Inflammatory macrophage treated with lipopolysaccharide for 4 hours (primary cell): ENCODE measurements around the gene ALX3.
"Not testable (repeated sequence)": the region's sequence is repeated elsewhere in the genome, so short reads cannot be mapped to it uniquely, and the experiment has no call there.

Source experiments
- DNase-seq: peaks from one replicate; pipeline ENCODE4 v3.0.0-alpha.2; 2020

The ALX3 gene

DNA sequence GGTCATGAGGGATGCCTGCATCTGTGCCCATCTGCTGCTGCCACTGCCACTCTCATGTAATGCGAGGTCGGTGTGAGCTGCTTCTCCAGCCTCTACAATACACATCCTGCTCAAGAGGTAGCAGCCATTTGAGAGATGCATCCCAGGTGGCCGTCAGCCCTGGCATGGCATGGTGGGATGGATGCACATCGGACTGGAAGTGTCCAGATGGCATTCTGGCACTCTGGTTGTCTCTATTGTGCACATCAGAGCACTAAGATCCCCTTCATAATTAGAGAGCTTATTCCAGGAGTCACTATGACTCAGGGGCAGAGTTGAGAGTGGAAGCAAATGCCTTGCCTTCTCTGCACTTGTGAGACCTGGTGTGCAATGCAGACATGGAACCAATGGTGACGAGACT, 32.2 kb downstream of the ALX3 start:
- no peak for DNase-seq

- no peak for DNase-seq
These were observed 35.2 kb downstream of the ALX3 start for GRCh38 chr1:110035236-110035752.

GRCh38 chr1:110034451-110035235, 35.8 kb downstream of the ALX3 start, which contains the start of gene STRIP1:
STRIP1 (plus strand) TSS chr1:110034624; CDS start chr1:110034638, 14 bp downstream.
- peak; percentile 98 for DNase-seq

GRCh38 chr1:110034040-110034450, 36.4 kb downstream of the ALX3 start:
- DNase-seq = no peak

DNA sequence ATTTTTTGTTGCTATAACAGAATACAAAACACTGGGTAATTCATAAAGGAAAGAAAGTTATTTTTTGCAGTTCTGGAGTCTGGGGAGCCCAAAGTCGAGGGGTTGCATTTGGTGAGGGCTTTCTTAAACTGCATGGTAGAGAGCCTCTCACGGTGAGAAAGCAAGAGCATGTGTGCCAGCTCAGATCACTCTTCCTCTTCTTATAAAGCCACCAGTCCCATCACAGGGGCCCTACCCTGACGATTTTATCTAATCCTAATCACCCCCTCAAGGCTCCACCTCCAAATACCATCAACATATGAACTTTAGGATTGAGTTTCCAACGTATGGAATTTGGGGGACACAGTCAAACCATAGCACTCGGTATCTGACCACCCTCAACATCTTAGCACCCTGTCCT, 37.1 kb downstream of the ALX3 start:
- DNase-seq = no peak

- no peak for DNase-seq
These were observed 38.1 kb downstream of the ALX3 start for GRCh38 chr1:110032327-110032726.

DNA sequence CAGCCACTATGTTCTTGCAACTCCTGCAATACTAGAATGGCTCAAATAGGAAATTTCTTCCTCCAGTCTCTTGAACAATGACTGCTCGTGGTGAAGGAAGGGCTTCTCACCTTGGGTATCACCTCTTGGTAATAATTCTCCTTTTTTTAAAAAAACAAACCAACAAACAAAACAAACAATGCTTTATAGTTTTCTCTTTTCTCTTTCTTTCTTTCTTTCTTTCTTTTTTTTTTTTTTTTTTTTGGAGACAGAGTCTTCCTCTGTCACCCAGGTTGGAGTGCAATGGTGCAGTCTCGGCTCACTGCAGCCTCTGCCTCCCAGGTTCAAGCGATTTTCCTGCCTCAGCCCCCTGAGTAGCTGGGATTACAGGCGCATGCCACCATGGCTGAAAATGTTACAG, 39.8 kb downstream of the ALX3 start:
- DNase-seq = not testable (repeated sequence)

GRCh38 chr1:110024613-110025012, 45.9 kb downstream of the ALX3 start:
- DNase-seq = no peak

- DNase-seq = no peak
These were observed 49.2 kb downstream of the ALX3 start for GRCh38 chr1:110021285-110021684.

DNA sequence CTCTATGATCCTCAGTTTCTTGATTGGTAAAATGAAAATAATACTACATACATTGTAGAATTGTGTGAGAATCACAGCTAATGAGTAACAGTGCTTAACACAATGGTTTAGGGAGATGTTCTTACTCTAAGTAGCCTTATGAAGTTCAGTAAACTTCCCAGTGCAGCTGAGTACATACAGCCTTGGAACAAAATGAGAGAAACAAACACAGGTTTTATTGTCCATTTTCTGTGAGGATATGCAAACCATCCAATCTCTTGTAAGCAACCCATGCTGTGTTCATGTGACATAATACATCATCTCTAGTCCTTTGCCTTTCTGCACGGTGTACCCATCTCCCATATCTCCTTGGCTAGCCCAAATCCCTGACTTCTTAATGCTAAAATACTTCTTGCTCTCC, 50.7 kb downstream of the ALX3 start:
- no peak for DNase-seq

GRCh38 chr1:110018396-110018795, 52.1 kb downstream of the ALX3 start:
- DNase-seq = no peak

DNA sequence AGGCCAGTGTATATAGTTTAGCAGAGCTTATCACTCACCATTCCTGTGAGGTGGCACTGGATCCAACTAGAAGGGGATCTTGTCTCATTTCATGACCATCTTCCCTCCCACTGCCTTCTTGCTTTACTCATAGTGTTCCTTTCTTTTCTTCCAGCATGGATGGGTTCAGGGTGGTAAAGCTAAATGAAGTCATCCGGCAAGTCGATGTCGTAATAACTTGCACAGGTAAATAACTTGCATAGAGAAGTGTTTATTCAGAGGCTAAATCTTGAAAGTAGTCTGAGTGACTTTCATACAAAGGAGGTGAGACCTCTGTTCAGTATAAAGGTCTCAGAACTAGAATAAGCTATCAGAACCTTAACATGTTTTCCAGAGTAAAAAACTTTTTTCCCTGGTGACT, 52.7 kb downstream of the ALX3 start:
- no peak for DNase-seq

- peak; percentile 82 for DNase-seq
These were observed 58.2 kb downstream of the ALX3 start for GRCh38 chr1:110012100-110012780.

DNA sequence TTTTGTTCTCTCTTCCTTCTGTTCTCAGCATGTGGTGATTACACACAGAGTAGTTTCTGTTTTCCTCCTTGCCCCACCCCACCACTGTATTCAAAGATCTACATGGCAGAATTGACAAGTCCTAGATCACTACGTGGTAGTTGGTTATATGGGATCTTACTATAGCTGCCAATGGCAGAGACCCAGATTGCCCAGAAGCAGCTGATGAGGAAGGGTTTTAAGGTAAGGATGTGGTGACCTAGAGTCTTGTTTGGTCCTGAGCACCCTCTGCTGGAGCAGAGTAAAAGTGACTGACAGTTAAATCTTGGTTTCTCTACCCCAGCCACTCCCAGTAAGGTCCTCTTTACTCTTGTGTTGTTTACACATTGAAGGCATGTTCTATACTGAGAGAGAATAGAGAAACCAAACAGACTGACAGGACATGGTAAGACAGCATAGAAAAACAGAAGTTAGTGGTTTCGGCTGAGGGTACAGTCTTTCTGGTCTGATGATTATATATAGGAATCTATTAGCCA, 58.9 kb downstream of the ALX3 start:
- DNase-seq = peak; percentile 90
